GM21717 (cell line): ENCODE data around the gene CYP19A1.

Source experiments
- ATAC-seq: cut with Tn5 transposase; IDR thresholded peaks from one replicate; pipeline ENCODE4 v1.9.1; 2021; ENCODE audit warnings: mild to moderate bottlenecking, moderate library complexity; ENCODE audit not compliant: unreplicated experiment

Gene CYP19A1

GRCh38 chr15:51363383-51363782, 25.0 kb upstream of the CYP19A1 start:
- no peak for ATAC-seq

GRCh38 chr15:51359981-51360380, 21.6 kb upstream of the CYP19A1 start:
- no peak for ATAC-seq

GRCh38 chr15:51356983-51357382, 18.6 kb upstream of the CYP19A1 start:
- no peak for ATAC-seq

GRCh38 chr15:51356147-51356546, 17.8 kb upstream of the CYP19A1 start:
- ATAC-seq = no peak

- ATAC-seq = no peak
These were observed 16.7 kb upstream of the CYP19A1 start for GRCh38 chr15:51355096-51355495.

GRCh38 chr15:51353976-51354375, 15.6 kb upstream of the CYP19A1 start:
- ATAC-seq = no peak

GRCh38 chr15:51350723-51351122, 12.3 kb upstream of the CYP19A1 start:
- no peak for ATAC-seq

GRCh38 chr15:51349156-51349844, 10.9 kb upstream of the CYP19A1 start:
- no peak for ATAC-seq

GRCh38 chr15:51348688-51349087, 10.3 kb upstream of the CYP19A1 start:
- ATAC-seq = peak; percentile 92

GRCh38 chr15:51346136-51346535, 7.7 kb upstream of the CYP19A1 start:
- ATAC-seq = no peak

GRCh38 chr15:51343466-51343865, 5.1 kb upstream of the CYP19A1 start:
- ATAC-seq = no peak

- no peak for ATAC-seq
These were observed 4.0 kb upstream of the CYP19A1 start for GRCh38 chr15:51342227-51342999.

GRCh38 chr15:51341366-51342226, 3.2 kb upstream of the CYP19A1 start, which contains the start of gene GLDN:
TSS of gene GLDN (plus strand) at chr15:51341655. CDS start at chr15:51341685, 30 bp downstream.
- ATAC-seq = no peak

- ATAC-seq = peak; percentile 67
These were observed 2.6 kb downstream of the CYP19A1 start for GRCh38 chr15:51335538-51336410.

GRCh38 chr15:51335087-51335486, 3.3 kb downstream of the CYP19A1 start:
- ATAC-seq = no peak

GRCh38 chr15:51334011-51334451, 4.4 kb downstream of the CYP19A1 start:
- no peak for ATAC-seq

GRCh38 chr15:51333571-51333970, 4.8 kb downstream of the CYP19A1 start:
- no peak for ATAC-seq

GRCh38 chr15:51332206-51333147, 5.9 kb downstream of the CYP19A1 start:
- ATAC-seq = no peak

- no peak for ATAC-seq
These were observed 7.3 kb downstream of the CYP19A1 start for GRCh38 chr15:51331141-51331540.
